Endothelial cell (in vitro differentiated cells): ENCODE results near the gene PAM16. TPM values are rescaled to one million over a fixed set of nuclear protein-coding genes. Genes with fewer than 3 reads are reported as not detected.

Experiments
- DNase-seq: peaks from one replicate; pipeline ENCODE4 v3.0.0; 2021; ENCODE audit warnings: low spot score
- H3K27ac Mint-ChIP-seq: one replicate; pipeline ENCODE4 v1.8.0; 2021; ENCODE audit warnings: mixed read lengths, inconsistent platforms; ENCODE audit not compliant: unreplicated experiment
- H3K27me3 Mint-ChIP-seq: one replicate; pipeline ENCODE4 v1.8.0; 2021; ENCODE audit warnings: mild to moderate bottlenecking, moderate library complexity, mixed read lengths, inconsistent platforms; ENCODE audit not compliant: unreplicated experiment
- H3K36me3 Mint-ChIP-seq: one replicate; pipeline ENCODE4 v1.8.0; 2021; ENCODE audit warnings: mild to moderate bottlenecking, low read depth, mixed read lengths, inconsistent platforms; ENCODE audit not compliant: unreplicated experiment
- H3K4me1 Mint-ChIP-seq: one replicate; pipeline ENCODE4 v1.8.0; 2021; ENCODE audit warnings: mild to moderate bottlenecking, mixed read lengths, inconsistent platforms; ENCODE audit not compliant: unreplicated experiment
- H3K4me3 Mint-ChIP-seq: one replicate; pipeline ENCODE4 v1.8.0; 2021; ENCODE audit warnings: mild to moderate bottlenecking, mixed read lengths, inconsistent platforms; ENCODE audit not compliant: unreplicated experiment
- H3K9me3 Mint-ChIP-seq: one replicate; pipeline ENCODE4 v1.8.0; 2021; ENCODE audit warnings: mixed read lengths, inconsistent platforms; ENCODE audit not compliant: unreplicated experiment
- total RNA-seq: library from RNA; stranded (reverse); fragmentation: NEBNext Ultra II Directional; extraction: Animal tissue kit (Norgen Biotek cat#: 25700); gene quantifications from one replicate; pipeline ENCODE4 v1.2.1, GENCODE V29; 2021; ENCODE audit not compliant: unreplicated experiment
- TF ChIP-seq, protein P1 (sequence below): fragments of 200-600 bp; sonication (generic); IDR thresholded peaks from one replicate; pipeline ENCODE4 v1.5.0; 2021; ENCODE audit warnings: antibody characterized with exemption; ENCODE audit not compliant: unreplicated experiment

Gene PAM16
- total RNA-seq, 1 donor from 2014 or later = 29.5 TPM

DNA sequence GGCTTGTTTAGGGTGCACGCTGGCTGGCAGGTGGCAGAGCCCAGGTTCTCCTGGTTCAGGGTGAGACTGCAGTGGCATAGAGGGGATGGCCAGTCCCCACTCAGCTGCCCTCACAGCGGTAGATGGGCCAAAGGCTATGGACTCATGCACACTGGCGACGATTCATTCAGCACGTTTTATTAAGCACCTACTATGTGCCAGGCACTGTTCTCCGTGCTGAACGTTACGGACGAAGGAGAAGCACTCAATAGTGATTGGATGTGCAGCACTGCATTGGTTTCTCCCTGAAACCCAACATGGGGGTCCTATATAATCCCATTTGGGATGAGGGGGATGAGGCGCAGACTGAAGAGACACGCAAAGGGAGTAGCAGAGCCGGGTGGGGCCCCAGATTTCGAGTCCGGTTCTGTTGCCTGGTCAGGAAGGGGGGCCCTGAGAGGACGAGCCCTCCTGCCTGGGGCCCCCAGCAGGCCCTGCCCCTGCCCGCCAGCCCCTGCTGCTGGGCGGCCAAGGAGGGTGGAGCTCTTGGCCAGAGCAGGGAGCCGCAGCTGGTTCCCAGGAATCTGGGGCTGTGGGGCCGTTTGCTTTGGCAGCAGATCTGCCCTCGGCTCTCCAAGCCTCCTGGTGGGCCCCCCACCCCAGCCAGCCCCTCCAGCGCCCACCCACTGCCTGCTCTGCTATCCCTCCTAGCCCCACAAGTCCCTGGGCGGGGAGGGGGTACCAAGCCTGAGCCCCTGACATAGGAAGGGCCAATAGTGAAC is 26.4 kb downstream of the PAM16 start:
- H3K4me1 Mint-ChIP-seq = peaks cover 3% of the 10 kb centered on the region
- TF ChIP-seq, protein P1, sequence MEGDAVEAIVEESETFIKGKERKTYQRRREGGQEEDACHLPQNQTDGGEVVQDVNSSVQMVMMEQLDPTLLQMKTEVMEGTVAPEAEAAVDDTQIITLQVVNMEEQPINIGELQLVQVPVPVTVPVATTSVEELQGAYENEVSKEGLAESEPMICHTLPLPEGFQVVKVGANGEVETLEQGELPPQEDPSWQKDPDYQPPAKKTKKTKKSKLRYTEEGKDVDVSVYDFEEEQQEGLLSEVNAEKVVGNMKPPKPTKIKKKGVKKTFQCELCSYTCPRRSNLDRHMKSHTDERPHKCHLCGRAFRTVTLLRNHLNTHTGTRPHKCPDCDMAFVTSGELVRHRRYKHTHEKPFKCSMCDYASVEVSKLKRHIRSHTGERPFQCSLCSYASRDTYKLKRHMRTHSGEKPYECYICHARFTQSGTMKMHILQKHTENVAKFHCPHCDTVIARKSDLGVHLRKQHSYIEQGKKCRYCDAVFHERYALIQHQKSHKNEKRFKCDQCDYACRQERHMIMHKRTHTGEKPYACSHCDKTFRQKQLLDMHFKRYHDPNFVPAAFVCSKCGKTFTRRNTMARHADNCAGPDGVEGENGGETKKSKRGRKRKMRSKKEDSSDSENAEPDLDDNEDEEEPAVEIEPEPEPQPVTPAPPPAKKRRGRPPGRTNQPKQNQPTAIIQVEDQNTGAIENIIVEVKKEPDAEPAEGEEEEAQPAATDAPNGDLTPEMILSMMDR = no peak
- H3K9me3 Mint-ChIP-seq = no peaks in the 10 kb centered on the region
- H3K4me3 Mint-ChIP-seq = no peak overlapping the region
- H3K27me3 Mint-ChIP-seq = peaks cover 1% of the 10 kb centered on the region
- no peaks in the 10 kb centered on the region for H3K36me3 Mint-ChIP-seq
- DNase-seq = no peak
- H3K27ac Mint-ChIP-seq = no peak overlapping the region

DNA sequence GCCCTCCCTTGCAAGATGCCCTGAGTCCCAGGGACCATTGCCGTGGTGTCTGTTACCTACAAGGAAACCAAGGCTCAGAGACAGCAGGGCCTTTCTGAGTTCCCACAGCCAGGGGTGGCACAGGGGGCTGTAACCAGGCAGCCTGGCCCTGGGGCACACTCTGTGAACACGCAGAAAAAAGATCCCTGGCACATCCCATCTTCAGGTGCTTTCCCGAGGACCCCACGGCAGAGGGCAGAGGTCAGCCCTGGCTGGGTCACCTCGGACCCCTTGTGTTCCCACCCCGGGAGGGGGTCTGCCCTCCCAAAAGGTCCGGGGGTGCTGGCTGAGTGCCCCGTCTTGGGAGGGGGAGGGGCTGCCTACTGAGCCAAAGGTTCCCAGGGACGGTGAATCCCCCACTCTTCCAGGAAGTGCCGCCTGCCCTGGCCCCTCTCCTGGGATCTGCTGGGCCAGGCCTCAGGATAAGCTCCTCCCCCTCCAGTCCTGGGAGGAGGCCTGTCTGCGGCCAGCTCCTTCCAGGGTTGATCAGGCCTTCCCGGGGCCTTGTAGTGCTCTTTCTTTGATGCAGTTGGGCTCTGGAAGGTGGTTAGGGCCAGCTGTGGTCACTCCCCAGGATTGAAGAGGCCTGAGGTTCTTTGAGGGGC is 27.2 kb downstream of the PAM16 start:
- H3K4me3 Mint-ChIP-seq = no peak overlapping the region
- peaks cover 3% of the 10 kb centered on the region for H3K4me1 Mint-ChIP-seq

DNA sequence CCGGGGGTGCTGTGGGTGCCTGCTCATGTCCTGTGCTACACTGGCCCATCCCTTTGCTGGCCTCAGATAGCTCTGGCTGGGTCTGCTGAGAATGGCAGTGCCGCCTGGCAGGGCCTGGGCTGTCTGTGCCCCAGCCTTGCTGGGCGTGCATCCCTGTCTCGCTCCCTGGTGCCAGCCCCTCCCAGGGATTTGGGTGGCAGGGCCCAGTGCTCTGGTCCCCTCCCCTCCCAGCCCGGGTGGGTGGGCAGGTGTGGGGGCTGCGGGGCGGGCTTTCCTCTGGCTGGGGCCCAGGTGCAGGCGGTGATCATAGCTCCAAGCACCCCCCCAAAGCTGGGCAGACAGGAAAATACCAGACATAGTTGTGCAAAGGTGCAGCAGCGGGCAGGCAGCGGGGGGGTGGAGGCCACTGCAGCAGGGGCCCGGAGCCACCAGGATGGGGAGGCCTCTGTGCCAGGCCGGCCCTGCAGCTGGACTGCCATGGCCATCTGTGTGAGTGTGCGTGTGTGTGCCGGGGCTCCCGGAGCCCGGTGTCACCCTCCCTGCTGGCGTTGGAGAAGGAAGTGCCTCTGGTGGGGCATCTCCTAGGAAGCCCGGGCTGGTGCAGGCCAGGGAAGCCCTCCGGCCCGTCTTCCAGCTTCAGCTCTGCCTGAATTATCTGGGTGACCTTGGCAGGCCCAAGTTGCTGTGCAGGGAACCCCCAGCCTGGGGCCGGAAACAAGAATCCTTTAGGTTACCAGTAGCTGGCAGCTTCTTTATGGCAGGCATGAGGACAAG is 27.9 kb downstream of the PAM16 start:
- Mint-ChIP-seq H3K36me3 (no peaks in the 10 kb centered on the region), H3K4me3 (no peak overlapping the region), H3K27ac (no peak overlapping the region), H3K4me1 (peaks cover under 1% of the 10 kb centered on the region), H3K27me3 (peaks cover 3% of the 10 kb centered on the region), H3K9me3 (no peaks in the 10 kb centered on the region)
- DNase-seq = peak; percentile 3
- TF ChIP-seq, protein P1 = no peak

More for the DNA sequence above, 27.2 kb downstream of the PAM16 start:
- TF ChIP-seq, protein P1 = no peak
- no peaks in the 10 kb centered on the region for H3K9me3 Mint-ChIP-seq
- peak; percentile 36 for DNase-seq
- no peaks in the 10 kb centered on the region for H3K36me3 Mint-ChIP-seq
- H3K27ac Mint-ChIP-seq = no peak overlapping the region
- peaks cover 3% of the 10 kb centered on the region for H3K27me3 Mint-ChIP-seq

DNA sequence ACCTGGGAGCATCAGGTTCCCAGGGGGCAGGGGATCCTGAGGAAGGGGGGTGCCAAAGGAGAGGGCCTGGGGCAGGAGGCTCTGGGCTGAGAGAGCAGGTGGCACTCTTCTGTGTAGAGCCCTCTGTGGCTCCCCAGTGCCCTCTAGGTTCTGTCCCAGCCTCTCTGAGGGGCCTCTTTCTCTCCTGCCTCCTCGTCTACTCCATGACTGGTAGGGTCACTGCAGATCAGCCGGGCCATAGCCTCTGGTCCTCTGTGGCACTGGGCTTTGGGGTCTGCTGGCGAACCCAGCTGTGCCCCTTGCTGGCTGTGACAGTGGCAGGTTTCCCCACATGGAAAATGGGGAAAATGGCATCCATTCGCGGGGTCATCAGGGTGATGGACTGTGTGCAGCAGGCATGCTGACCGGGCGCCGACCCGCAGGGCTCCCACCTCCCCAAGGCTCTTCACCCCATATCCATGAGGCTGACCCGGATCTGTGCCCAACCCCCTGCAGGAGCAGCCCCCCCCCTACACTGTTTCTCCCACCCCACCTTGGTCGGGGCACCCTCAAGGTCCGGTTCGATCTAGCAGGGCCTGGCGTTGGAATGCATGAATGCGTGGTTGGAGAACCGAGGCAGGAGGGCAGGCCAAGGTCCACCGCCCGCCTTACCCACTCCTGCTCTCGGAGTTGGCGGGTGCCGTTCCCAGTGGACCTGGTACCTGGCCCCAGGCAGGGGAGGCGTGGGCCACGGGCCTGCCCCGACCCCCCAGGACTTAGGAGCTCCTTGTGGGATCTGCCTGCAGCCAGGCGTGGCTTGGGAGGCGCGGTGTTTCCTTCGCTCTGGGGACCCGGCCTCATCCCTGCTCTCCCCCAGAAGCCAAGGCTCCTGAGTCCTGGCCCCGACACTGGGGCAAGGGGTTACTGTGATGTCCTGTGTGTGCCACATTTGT is 28.7 kb downstream of the PAM16 start:
- TF ChIP-seq, protein P1 = no peak
- DNase-seq = no peak
- H3K4me3 Mint-ChIP-seq = no peak overlapping the region
- H3K4me1 Mint-ChIP-seq = no peaks in the 10 kb centered on the region
- H3K36me3 Mint-ChIP-seq = no peaks in the 10 kb centered on the region
- H3K27me3 Mint-ChIP-seq = peaks cover 5% of the 10 kb centered on the region
- H3K27ac Mint-ChIP-seq = no peak overlapping the region
- no peaks in the 10 kb centered on the region for H3K9me3 Mint-ChIP-seq
